SW480 (cell line): Measurements from ENCODE around the gene DDX53.

ENCODE experiments used
- DNase-seq: peaks from one replicate; pipeline ENCODE4 v3.0.0-alpha.2; 2016; ENCODE audit warnings: low spot score

Gene DDX53

GRCh38 chrX:23048806-23049573, 49.2 kb downstream of the DDX53 start:
- no peak for DNase-seq

GRCh38 chrX:23052324-23052723, 52.6 kb downstream of the DDX53 start:
- DNase-seq: no peak
